Measurements from ENCODE around the gene PEX7.
"Not testable (repeated sequence)": the region's sequence is repeated elsewhere in the genome, so short reads cannot be mapped to it uniquely, and the experiment has no call there.

PEX7 gene

GRCh38 chr6:136846477-136846876 is 24.1 kb downstream of the PEX7 start:
- not testable (repeated sequence) for DNase-seq

- DNase-seq: not testable (repeated sequence)
Observed at GRCh38 chr6:136849979-136850563, 27.7 kb downstream of the PEX7 start.

- DNase-seq: no peak
Observed at GRCh38 chr6:136859430-136859829, 37.0 kb downstream of the PEX7 start.

DNA sequence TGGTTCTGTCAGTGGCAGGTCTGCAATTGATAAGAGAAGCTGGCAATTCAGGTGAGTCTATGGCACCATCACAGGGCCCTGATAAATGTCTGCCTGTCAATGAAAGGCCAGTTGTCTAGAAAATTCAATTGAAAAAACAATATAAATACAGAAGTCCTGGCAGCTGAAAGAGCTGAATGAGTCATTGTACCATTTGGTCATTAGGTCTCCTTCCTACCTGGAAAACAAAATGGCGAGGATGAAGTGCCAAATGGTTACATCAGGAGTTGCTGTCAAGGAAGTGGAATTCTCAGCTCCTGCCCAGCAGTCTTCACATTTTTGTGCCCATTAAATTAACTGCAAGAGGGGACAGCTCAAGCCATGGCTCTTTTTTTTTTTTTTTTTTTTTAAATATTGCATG is 37.7 kb downstream of the PEX7 start:
- no peak for DNase-seq

GRCh38 chr6:136862662-136863061 is 40.3 kb downstream of the PEX7 start:
- no peak for DNase-seq

DNA sequence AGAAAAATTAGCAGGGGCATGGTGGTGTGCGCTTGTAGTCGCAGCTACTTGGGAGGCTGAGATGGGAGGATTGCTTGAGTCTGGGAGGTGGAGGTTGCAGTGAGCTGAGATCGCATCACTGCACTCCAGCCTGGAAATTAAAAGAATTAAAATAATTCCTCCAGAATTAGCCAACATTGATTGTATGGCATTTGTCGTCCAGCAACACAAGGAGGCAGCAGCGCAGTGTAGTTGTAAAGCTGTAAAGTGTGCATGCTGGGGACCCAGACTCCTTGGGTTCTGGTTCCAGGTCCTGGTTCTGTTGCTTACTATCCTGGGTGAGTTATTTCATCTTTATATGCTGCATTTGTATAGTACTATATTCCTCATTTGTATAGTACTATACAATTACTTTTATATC is 41.4 kb downstream of the PEX7 start:
- no peak for DNase-seq

DNA sequence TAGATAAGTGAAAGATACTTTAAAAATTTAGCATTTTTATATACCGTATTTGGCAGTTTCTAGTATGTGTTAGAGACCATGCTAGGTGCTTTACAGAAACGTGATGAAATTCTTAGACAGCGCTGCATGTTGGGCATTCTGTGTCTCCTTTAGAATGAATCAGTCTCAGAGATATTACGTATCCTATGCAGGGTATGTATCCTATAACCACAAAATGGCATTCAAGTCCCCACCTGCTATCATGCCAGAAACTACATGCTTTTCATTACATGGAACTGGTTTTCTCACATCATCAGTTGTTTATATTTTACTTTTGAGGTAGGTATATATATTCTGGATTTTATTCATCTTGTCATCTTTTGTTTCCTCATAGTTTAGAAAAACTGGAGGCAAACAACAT is 42.3 kb downstream of the PEX7 start:
- DNase-seq: no peak

- no peak for DNase-seq
Observed at GRCh38 chr6:136866872-136867416, 44.6 kb downstream of the PEX7 start.

GRCh38 chr6:136869451-136869850 is 47.1 kb downstream of the PEX7 start:
- DNase-seq: no peak

GRCh38 chr6:136873748-136874147 is 51.4 kb downstream of the PEX7 start:
- DNase-seq: no peak

GRCh38 chr6:136876469-136876868 is 54.1 kb downstream of the PEX7 start:
- not testable (repeated sequence) for DNase-seq

DNA sequence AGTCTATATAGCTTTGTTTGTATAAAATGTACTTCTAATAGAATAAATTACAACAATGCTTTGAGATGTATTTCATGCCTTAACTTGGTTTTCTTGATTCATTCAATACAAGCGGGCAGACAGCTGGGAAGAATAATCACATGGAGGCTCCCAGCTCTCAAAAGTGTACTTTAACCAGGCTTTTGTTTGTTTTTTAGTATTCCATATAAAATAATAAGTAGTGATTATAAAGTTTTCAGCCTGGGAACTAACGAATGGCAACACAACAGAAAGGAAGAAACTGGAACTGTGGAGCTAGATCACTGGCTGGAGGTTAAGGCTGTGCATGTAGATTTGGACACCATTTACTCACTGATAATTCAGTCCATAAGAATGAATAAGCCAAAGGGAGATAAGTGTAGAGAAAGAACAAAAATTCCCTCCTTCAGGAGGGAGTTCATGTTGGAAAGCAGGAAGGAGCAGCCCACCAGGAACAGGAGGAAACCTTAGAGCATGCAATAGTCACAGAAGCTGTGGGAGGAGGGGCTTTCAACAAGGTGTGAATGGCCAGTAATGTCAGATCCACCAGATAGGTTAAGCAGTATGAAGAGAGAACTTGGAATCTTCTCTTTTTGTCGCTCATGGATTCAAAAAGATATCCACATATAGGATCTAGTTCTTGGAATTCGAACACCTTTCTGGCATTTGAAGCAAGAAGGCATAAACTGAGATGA is 58.5 kb downstream of the PEX7 start:
- DNase-seq: no peak

DNA sequence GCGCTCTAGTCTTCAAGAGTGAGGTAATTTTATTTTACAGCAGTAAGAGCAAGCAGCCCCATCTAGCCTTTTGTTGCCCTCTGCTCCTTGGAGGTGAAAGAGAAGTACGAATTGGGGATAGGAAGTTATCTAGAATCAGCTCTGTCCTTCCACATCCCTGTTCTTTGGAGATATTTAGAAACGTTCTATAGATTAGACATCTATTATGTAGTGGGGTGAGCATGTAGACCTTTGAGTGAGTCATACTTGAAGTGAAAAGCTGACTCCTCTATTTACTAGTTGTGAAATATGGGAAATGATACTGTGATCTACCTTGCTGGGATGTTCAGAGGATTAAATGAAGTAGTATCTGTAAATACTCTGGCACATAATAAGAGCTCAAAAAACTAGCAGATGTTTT is 63.7 kb downstream of the PEX7 start:
- DNase-seq: no peak

DNA sequence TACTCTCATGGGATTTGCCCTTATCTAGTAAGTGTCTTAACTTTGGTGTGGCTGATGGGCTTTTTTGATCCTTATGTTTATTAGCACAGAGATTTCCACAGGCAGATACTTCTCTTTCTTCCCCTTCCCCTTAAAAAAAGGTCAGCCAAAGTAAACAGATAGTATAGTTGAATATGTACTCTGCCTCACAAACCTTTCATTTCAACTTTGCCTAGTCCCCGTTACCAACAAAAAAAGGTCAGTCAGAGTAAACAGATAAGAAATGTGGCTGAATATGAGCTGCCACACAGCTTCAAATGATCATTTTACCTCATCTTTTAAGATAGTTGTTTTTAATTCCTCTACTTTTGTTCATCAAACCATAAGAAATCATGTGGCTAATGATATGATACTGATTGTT is 65.6 kb downstream of the PEX7 start:
- no peak for DNase-seq

GRCh38 chr6:136889271-136890193 is 67.1 kb downstream of the PEX7 start:
- no peak for DNase-seq

GRCh38 chr6:136890194-136890839 is 67.9 kb downstream of the PEX7 start:
- no peak for DNase-seq

DNA sequence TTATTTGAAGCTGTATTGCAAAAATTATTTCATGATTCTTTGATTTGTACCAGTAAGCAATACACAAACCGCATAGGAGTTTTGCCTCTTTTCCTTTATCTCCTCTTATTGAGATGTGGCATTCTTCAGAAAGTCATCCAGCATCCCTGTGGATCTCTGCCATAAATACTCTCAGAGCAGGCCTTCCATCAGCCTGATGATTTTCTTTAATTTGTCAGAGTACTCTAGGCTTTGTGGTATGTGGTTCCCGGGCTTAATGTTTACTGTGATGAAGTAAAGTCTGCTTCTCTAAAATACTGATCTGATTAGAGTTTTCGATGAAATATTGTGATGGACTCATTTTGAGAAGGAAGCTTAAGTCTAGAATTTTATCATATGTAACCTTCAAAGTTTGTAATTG is 68.6 kb downstream of the PEX7 start:
- DNase-seq: no peak

DNA sequence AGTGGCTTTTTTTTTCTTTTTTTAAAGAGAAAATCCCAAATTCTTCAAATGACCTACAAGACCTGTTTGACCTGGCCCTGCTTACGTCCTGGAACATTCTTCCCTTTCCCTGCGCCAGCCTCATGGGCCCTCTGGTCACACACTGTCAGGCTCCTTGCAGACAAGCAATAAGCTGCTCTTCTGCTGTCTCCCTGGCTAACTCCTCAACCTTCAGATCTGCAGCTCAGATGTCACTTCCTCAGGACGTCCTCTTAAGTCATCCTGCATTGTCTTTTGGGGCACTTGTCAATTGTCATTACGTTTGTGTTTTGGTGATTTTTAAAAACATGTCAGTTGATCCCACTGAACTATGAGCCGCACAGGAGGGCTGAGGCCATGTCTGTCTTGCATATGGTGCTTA is 70.8 kb downstream of the PEX7 start:
- no peak for DNase-seq

- no peak for DNase-seq
Observed at GRCh38 chr6:136895901-136896300, 73.5 kb downstream of the PEX7 start.

DNA sequence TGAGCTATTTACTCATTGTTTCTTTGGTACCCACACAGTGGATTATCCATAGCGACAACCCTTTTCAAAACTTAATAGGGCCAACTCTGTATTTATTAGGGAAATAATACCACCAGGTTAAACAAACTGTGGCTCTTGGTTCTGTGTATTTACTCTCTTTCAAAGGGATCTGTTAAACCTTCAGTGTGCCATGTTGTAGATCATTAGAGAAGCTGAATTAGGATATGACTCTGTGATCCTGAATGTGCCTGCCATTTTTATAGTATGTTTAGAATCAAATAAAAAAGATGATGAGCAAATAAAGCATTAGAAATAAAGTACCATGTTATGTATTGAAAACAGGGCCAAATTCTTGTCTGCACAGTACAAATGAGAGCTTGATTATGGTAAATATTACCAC is 74.7 kb downstream of the PEX7 start:
- DNase-seq: no peak

- no peak for DNase-seq
Observed at GRCh38 chr6:136901212-136901784, 78.9 kb downstream of the PEX7 start.

GRCh38 chr6:136904477-136904876 is 82.1 kb downstream of the PEX7 start:
- DNase-seq: not testable (repeated sequence)

DNA sequence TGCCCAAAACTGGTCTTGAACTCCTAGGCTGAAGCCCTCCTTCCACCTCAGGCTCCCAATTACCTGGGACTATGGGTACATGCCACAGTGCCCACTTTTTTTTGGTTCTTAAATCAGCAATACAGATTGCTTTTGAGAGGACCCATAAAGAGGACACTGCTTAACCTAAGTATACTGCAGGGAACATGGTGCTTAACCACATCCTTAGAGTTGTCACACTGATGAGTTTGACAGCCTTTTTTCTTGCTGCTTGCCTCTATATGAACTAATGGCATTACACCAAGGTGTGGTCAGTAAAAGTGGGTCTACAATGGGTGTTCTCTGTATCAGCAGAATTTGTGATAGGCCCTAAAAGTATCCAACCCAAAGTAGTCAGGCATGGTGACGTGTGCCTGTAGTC is 92.6 kb downstream of the PEX7 start:
- DNase-seq: no peak
